GM12878 (cell line): Measurements from ENCODE around the gene TUB. TPM values are rescaled to one million over a fixed set of nuclear protein-coding genes. Genes with fewer than 3 reads are reported as not detected.

Experiments
- ATAC-seq: fragments of 200-7000 bp; cut with Tn5 transposase; 3 replicates; pipeline ENCODE4 v1.9.1; 2020; ENCODE audit warnings: mild to moderate bottlenecking, moderate library complexity
- BruUV-seq: library from RNA; stranded (reverse); fragments of 400-500 nt; replicated peaks from 2 replicates; lab custom pipeline; 2021; lab: Mats Ljungman, UMichigan
- CTCF ChIA-PET: fragments of 300-600 bp; sonication (Branson Sonifier 250); formaldehyde crosslinking; extraction: SDS; loops from one replicate; lab custom pipeline; 2021; ENCODE audit warnings: inconsistent platforms; lab: Yijun Ruan, JAX
- POLR2A ChIA-PET: fragments of 350-600 bp; formaldehyde crosslinking; extraction: SDS; loops from one replicate; lab custom pipeline; 2021; ENCODE audit warnings: inconsistent platforms; lab: Charles Lee
- RAD21 ChIA-PET: fragments of 300-600 bp; sonication (Branson Sonifier 250); formaldehyde crosslinking; loops from one replicate; lab custom pipeline; 2023; ENCODE audit warnings: antibody characterized with exemption; ENCODE audit not compliant: unreplicated experiment; lab: Charles Lee
- SMC1A ChIA-PET: fragments of 300-600 bp; sonication (Branson Sonifier 250); formaldehyde crosslinking; loops from one replicate; lab custom pipeline; 2023; ENCODE audit not compliant: unreplicated experiment, uncharacterized antibody; lab: Charles Lee
- DNase-seq: peaks from one replicate; pipeline ENCODE4 v3.0.0-alpha.2; 2011; ENCODE audit warnings: low read depth, low spot score
- FAIRE-seq: peaks from 3 replicates; lab custom pipeline; 2011; peaks lifted over from hg19 to GRCh38; lab: Jason Lieb, UNC
- H2AFZ ChIP-seq: 2 replicates; pipeline ENCODE4 v1.6.0; 2011; ENCODE audit warnings: low read depth, low read length, control low read depth; ENCODE audit not compliant: control insufficient read depth
- H3K27ac ChIP-seq: 2 replicates; pipeline ENCODE4 v1.5.1; 2011; ENCODE audit warnings: control low read depth; ENCODE audit not compliant: control insufficient read depth, insufficient read depth
- H3K27me3 ChIP-seq, 2 experiments: replicated peaks in 1 of 2; 2 replicates each; pipeline versions ENCODE4 v1.6.0 to v1.6.1; 2011; ENCODE audit warnings: low read length in 1 of 2; ENCODE audit not compliant: control insufficient read depth in 2 of 2, insufficient read depth in 2 of 2
- H3K36me3 ChIP-seq, 2 experiments: 2 replicates each; pipeline ENCODE4 v1.5.1; 2011; ENCODE audit warnings: low read length in 1 of 2; ENCODE audit not compliant: control insufficient read depth in 2 of 2, insufficient read depth in 2 of 2
- H3K4me1 ChIP-seq: 2 replicates; pipeline ENCODE4 v1.6.1; 2011; ENCODE audit warnings: mild to moderate bottlenecking, low read length, moderate library complexity, mixed read lengths; ENCODE audit not compliant: control insufficient read depth, insufficient read depth
- H3K4me2 ChIP-seq: 2 replicates; pipeline ENCODE4 v1.6.0; 2011; ENCODE audit warnings: control low read depth; ENCODE audit not compliant: control insufficient read depth, insufficient read depth
- H3K4me3 ChIP-seq: fragments of 200-600 bp; sonication (generic); 2 replicates; pipeline ENCODE4 v1.5.1; 2016
- H3K79me2 ChIP-seq: 2 replicates; pipeline ENCODE4 v1.6.0; 2011; ENCODE audit warnings: low read length; ENCODE audit not compliant: control insufficient read depth, insufficient read depth
- H3K9ac ChIP-seq: 2 replicates; pipeline ENCODE4 v1.8.0; 2011; ENCODE audit warnings: low read length, control low read depth, mixed read lengths; ENCODE audit not compliant: control insufficient read depth, insufficient read depth
- H3K9me3 ChIP-seq: replicated peaks from 3 replicates; pipeline ENCODE4 v1.5.1; 2011; ENCODE audit warnings: mild to moderate bottlenecking, low read length; ENCODE audit not compliant: control insufficient read depth, insufficient read depth
- H4K20me1 ChIP-seq: 2 replicates; pipeline ENCODE4 v1.6.0; 2011; ENCODE audit not compliant: control insufficient read depth, insufficient read depth
- BMI1 ChIP-seq: fragments of 450-650 bp; IDR thresholded peaks from 2 replicates; pipeline ENCODE4 v1.6.1; 2016; ENCODE audit warnings: mild to moderate bottlenecking, moderate library complexity, borderline replicate concordance
- CREB1 ChIP-seq: IDR thresholded peaks from 2 replicates; pipeline ENCODE4 v1.6.1; 2012; ENCODE audit warnings: low read depth, mild to moderate bottlenecking, inconsistent platforms
- NR2C2 ChIP-seq: IDR thresholded peaks from 2 replicates; pipeline ENCODE4 v1.6.1; 2011; ENCODE audit warnings: borderline replicate concordance, low read depth; ENCODE audit not compliant: control insufficient read depth, insufficient read length
- POU2F2 ChIP-seq: IDR thresholded peaks from 3 replicates; pipeline ENCODE4 v1.6.1; 2011; ENCODE audit warnings: low read depth, mild to moderate bottlenecking, low read length, borderline replicate concordance
- SMAD5 ChIP-seq: IDR thresholded peaks from 2 replicates; pipeline ENCODE4 v1.6.1; 2016; ENCODE audit warnings: antibody characterized with exemption, low read depth
- ZNF384 ChIP-seq: IDR thresholded peaks from 2 replicates; pipeline ENCODE4 v1.6.1; 2012; ENCODE audit warnings: low read depth, mild to moderate bottlenecking, low read length, improper control_type of control experiment, borderline replicate concordance
- WGBS: methylation state at CpG from one replicate; pipeline ENCODE4 v1.1.6; 2016; ENCODE audit warnings: low lambda C conversion rate; ENCODE audit not compliant: insufficient replicate concordance, insufficient coverage; ENCODE audit errors: missing lambda C conversion rate; 5-methylcytosine and 5-hydroxymethylcytosine counted together
- in situ Hi-C: fragments of 300-500 bp; cut with MboI; formaldehyde crosslinking; loops from 9 replicates; pipeline ENCODE4 v1.14.3; 2018; ENCODE audit warnings: mixed read lengths
- intact Hi-C: fragments of 100-400 bp; cut with micrococcal nuclease; formaldehyde crosslinking; loops from one replicate; pipeline ENCODE4 v1.14.2; 2022; ENCODE audit not compliant: unreplicated experiment
- polyA plus RNA-seq, 11 experiments: library from polyadenylated mRNA; depleted of rRNA in 4 of 11; unstranded in 6 of 11; stranded (reverse) in 5 of 11; fragments of >200 nt; fragmentation: Nextera tagmentation in 4 of 11; fragmentation: Illumina TruSeq in 1 of 11; extraction: Ambion mirVana in 4 of 11; extraction: Trizol in 1 of 11; gene quantifications; 1 replicate in 1 of 11; 2 replicates in 10 of 11; pipeline versions ENCODE4 v1.2.1 to v1.2.3, GENCODE V29; 2011 to 2016; ENCODE audit warnings: inconsistent platforms in 2 of 11, missing spikeins in 2 of 11, low read depth in 1 of 11
- total RNA-seq, 4 experiments: library from RNA; depleted of rRNA in 3 of 4; stranded (reverse); fragments of >200 nt in 3 of 4; fragmentation: Illumina TruSeq in 1 of 4; extraction: Trizol in 1 of 4; gene quantifications; 2 replicates each; pipeline versions ENCODE4 v1.2.1 to v1.2.3, GENCODE V29; 2013 to 2021
- TF ChIP-seq, protein P1 (sequence below): IDR thresholded peaks from 2 replicates; pipeline ENCODE4 v1.6.1; 2012; ENCODE audit warnings: improper control_type of control experiment, low read depth, low read length; ENCODE audit not compliant: insufficient replicate concordance
- TF ChIP-seq, protein P2 (sequence below): fragments of 450-650 bp; IDR thresholded peaks from 2 replicates; pipeline ENCODE4 v1.6.1; 2017; ENCODE audit warnings: low read depth, mild to moderate bottlenecking, moderate library complexity

TUB gene
- total and polyA plus RNA-seq, 10 of the 15 experiments (the other 5 are each of a cell fraction or from before 2014, with no cell fraction given) = 0.01 to 0.06 (median 0.03) TPM; not detected in 6

- TF ChIP-seq, protein P1, sequence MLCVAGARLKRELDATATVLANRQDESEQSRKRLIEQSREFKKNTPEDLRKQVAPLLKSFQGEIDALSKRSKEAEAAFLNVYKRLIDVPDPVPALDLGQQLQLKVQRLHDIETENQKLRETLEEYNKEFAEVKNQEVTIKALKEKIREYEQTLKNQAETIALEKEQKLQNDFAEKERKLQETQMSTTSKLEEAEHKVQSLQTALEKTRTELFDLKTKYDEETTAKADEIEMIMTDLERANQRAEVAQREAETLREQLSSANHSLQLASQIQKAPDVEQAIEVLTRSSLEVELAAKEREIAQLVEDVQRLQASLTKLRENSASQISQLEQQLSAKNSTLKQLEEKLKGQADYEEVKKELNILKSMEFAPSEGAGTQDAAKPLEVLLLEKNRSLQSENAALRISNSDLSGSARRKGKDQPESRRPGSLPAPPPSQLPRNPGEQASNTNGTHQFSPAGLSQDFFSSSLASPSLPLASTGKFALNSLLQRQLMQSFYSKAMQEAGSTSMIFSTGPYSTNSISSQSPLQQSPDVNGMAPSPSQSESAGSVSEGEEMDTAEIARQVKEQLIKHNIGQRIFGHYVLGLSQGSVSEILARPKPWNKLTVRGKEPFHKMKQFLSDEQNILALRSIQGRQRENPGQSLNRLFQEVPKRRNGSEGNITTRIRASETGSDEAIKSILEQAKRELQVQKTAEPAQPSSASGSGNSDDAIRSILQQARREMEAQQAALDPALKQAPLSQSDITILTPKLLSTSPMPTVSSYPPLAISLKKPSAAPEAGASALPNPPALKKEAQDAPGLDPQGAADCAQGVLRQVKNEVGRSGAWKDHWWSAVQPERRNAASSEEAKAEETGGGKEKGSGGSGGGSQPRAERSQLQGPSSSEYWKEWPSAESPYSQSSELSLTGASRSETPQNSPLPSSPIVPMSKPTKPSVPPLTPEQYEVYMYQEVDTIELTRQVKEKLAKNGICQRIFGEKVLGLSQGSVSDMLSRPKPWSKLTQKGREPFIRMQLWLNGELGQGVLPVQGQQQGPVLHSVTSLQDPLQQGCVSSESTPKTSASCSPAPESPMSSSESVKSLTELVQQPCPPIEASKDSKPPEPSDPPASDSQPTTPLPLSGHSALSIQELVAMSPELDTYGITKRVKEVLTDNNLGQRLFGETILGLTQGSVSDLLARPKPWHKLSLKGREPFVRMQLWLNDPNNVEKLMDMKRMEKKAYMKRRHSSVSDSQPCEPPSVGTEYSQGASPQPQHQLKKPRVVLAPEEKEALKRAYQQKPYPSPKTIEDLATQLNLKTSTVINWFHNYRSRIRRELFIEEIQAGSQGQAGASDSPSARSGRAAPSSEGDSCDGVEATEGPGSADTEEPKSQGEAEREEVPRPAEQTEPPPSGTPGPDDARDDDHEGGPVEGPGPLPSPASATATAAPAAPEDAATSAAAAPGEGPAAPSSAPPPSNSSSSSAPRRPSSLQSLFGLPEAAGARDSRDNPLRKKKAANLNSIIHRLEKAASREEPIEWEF = no peak
- no peak for TF ChIP-seq NR2C2
Observed at GRCh38 chr11:8034106-8034585, 46.9 kb upstream of the TUB start (continued).

GRCh38 chr11:8034604-8035190, 46.3 kb upstream of the TUB start:
- Histone ChIP-seq H3K79me2 (no peaks in the 10 kb centered on the region), H3K4me1 (no peaks in the 10 kb centered on the region), H3K9ac (no peak overlapping the region), H2AFZ (no peak overlapping the region), H4K20me1 (no peaks in the 10 kb centered on the region), H3K36me3 (no peaks in the 10 kb centered on the region), H3K27me3 (no peaks in the 10 kb centered on the region; a peak in 1 of 4 replicates), H3K9me3 (no peaks in the 10 kb centered on the region), H3K27ac (no peak overlapping the region), H3K4me2 (no peak overlapping the region), H3K4me3 (no peak overlapping the region)
- no peak for ATAC-seq
- WGBS = 49% methylated on average over 4 of the region's 5 CpGs
- FAIRE-seq = no peak
- intact Hi-C loops (loop anchor here (10.0 kb wide), 1 partner anchor 170 kb away; no protein-coding TSS in a partner anchor), in situ Hi-C loops (no loop called here)
- DNase-seq = no peak
- RAD21 ChIA-PET = interaction anchor here (2.0 to 4.1 kb wide), 2 partner anchors 28 to 65 kb away, joined by 10 to 30 read pairs; no protein-coding TSS in a partner anchor
- POLR2A ChIA-PET = no interaction called here
- SMC1A ChIA-PET = interaction anchor here (1.3 to 2.7 kb wide), 2 partner anchors 28 to 65 kb away, joined by 4 to 12 read pairs; no protein-coding TSS in a partner anchor
- no TSS peak for BruUV-seq
- CTCF ChIA-PET = interaction anchor here (0.9 to 3.6 kb wide), 12 partner anchors 13 to 103 kb away, joined by 3 to 77 read pairs (median 14); partner anchors contain the start of gene EIF3F
- TF ChIP-seq, protein P1 = no peak
- TF ChIP-seq, protein P2, sequence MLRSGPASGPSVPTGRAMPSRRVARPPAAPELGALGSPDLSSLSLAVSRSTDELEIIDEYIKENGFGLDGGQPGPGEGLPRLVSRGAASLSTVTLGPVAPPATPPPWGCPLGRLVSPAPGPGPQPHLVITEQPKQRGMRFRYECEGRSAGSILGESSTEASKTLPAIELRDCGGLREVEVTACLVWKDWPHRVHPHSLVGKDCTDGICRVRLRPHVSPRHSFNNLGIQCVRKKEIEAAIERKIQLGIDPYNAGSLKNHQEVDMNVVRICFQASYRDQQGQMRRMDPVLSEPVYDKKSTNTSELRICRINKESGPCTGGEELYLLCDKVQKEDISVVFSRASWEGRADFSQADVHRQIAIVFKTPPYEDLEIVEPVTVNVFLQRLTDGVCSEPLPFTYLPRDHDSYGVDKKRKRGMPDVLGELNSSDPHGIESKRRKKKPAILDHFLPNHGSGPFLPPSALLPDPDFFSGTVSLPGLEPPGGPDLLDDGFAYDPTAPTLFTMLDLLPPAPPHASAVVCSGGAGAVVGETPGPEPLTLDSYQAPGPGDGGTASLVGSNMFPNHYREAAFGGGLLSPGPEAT = no peak
- no peak for TF ChIP-seq ZNF384
- TF ChIP-seq POU2F2 = no peak
- no peak for TF ChIP-seq SMAD5
- no peak for TF ChIP-seq BMI1
- TF ChIP-seq CREB1 = no peak
